Parathyroid adenoma (tissue), 2 donors: Measurements from ENCODE around the gene ARHGEF19.

Source experiments
- H2AFZ ChIP-seq: fragments of 300-600 bp; sonication (generic); one replicate; pipeline ENCODE4 v1.7.0; 2017; ENCODE audit warnings: antibody characterized with exemption, mild to moderate bottlenecking
- H3K27ac ChIP-seq: fragments of 300-600 bp; sonication (generic); one replicate; pipeline ENCODE4 v1.7.0; 2017
- H3K27me3 ChIP-seq: fragments of 300-600 bp; sonication (generic); one replicate; pipeline ENCODE4 v1.7.0; 2017; ENCODE audit warnings: low read length; ENCODE audit not compliant: control insufficient read depth, insufficient read depth
- H3K36me3 ChIP-seq: fragments of 300-600 bp; sonication (generic); one replicate; pipeline ENCODE4 v1.7.0; 2017; ENCODE audit warnings: low read length; ENCODE audit not compliant: control insufficient read depth, insufficient read depth
- H3K4me1 ChIP-seq: fragments of 300-600 bp; sonication (generic); one replicate; pipeline ENCODE4 v1.7.0; 2017; ENCODE audit warnings: control low read depth
- H3K4me2 ChIP-seq: fragments of 300-600 bp; sonication (generic); one replicate; pipeline ENCODE4 v1.7.0; 2017; ENCODE audit warnings: low read length
- H3K4me3 ChIP-seq: fragments of 300-600 bp; sonication (generic); one replicate; pipeline ENCODE4 v1.7.0; 2017; ENCODE audit warnings: low read depth, low read length
- H3K79me2 ChIP-seq: fragments of 300-600 bp; sonication (generic); one replicate; pipeline ENCODE4 v1.7.0; 2017; ENCODE audit warnings: control low read depth
- H3K9ac ChIP-seq: fragments of 300-600 bp; sonication (generic); one replicate; pipeline ENCODE4 v1.7.0; 2017; ENCODE audit warnings: mild to moderate bottlenecking
- H3K9me3 ChIP-seq: fragments of 300-600 bp; sonication (generic); one replicate; pipeline ENCODE4 v1.7.0; 2017; ENCODE audit warnings: low read length; ENCODE audit not compliant: control insufficient read depth
- TF ChIP-seq, protein P1 (sequence below): fragments of 300-600 bp; sonication (generic); IDR thresholded peaks from one replicate; pipeline ENCODE4 v1.7.0; 2017; ENCODE audit warnings: antibody characterized with exemption, mild to moderate bottlenecking
- donor health status: primary hyperparathyroidism.

Gene ARHGEF19

DNA sequence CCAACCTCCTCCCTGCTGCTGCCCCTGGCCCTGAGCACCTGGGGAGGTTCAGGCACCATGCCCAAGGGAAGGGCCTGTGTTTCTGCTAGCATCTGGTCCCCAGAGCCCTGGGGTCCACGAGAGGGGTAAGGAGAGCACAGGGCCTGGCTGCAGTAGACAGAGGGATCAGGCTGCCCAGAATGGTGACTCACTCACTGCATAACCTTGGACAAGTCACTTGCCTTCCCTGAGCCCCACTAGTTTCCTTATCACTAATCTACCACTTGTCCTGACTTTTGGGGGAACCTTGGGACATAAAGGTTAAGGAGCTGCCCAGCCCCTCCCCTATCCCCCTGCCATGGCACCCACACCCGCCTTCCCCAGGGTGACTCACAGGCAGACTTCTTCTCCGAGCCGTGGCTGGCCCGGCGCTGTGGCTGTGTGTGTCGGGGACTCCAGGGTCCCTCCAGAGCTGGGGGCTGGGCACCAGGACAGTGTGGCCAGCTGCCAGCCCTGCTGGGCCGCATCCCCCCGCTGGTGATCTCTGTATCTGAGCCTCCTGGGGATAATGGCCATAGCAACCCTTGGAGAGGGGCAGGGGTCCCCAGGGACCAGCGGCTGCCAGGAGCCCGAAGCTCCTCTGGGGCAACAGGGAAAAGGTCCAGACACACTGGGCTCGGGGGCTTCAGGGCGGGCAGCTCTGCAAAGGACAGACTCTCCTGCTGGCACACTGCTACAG, 4.0 kb downstream of the ARHGEF19 start:
- TF ChIP-seq, protein P1, sequence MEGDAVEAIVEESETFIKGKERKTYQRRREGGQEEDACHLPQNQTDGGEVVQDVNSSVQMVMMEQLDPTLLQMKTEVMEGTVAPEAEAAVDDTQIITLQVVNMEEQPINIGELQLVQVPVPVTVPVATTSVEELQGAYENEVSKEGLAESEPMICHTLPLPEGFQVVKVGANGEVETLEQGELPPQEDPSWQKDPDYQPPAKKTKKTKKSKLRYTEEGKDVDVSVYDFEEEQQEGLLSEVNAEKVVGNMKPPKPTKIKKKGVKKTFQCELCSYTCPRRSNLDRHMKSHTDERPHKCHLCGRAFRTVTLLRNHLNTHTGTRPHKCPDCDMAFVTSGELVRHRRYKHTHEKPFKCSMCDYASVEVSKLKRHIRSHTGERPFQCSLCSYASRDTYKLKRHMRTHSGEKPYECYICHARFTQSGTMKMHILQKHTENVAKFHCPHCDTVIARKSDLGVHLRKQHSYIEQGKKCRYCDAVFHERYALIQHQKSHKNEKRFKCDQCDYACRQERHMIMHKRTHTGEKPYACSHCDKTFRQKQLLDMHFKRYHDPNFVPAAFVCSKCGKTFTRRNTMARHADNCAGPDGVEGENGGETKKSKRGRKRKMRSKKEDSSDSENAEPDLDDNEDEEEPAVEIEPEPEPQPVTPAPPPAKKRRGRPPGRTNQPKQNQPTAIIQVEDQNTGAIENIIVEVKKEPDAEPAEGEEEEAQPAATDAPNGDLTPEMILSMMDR: no peak
- H3K4me1 ChIP-seq: peaks cover 3% of the 10 kb centered on the region
- no peak overlapping the region for H2AFZ ChIP-seq
- H3K9me3 ChIP-seq: no peaks in the 10 kb centered on the region
- no peaks in the 10 kb centered on the region for H3K27me3 ChIP-seq
- no peaks in the 10 kb centered on the region for H3K36me3 ChIP-seq
- no peak overlapping the region for H3K9ac ChIP-seq
- H3K4me3 ChIP-seq: no peak overlapping the region
- H3K79me2 ChIP-seq: no peaks in the 10 kb centered on the region
- no peak overlapping the region for H3K27ac ChIP-seq
- no peak overlapping the region for H3K4me2 ChIP-seq

DNA sequence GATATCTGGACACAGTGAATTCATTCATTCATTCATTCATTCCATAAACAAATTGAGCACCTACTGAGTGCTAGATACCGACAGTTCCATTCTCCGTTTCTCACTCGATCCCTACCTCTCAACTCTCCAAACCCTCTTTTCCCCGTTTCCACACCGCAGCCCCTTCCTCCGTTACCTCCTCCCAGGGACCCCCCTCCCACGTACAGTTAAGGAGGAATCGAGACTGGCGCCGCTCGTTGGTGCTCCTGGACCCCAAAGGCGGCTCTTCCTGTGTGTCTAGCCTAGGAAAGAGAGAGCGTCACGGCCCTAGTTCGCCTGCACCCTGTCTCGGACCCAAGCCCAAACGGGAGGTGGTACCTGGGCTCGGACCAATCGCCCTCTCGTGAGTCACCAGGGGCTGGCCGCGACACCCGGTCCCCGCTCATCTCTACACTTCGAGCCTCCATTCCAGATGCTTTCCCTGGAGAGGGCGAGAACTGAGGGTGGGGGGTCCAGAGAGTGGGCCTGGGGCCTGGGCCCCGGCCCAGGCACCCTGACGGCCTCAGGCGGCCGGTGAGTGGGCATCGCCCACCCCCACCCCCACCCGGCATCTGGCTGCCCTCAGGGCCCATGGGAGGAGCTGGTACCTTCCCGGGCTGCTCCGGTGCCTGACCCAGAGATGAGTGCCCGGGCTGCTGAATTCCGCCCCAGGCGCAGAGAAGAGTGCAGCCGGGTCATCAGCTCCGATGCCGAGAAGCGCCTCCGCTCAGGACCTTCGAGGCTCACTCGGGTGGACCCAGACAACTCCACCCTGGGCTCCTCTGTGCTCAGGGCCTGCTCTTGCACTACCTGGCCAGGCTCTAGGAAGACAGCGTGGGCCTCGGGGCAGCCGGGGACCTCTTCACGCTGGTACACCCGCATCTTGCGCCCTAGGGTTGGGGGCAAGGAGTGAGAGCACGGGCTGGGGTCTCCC, 4.9 kb downstream of the ARHGEF19 start:
- Histone ChIP-seq H3K4me3 (peak overlapping the region; percentile 62), H3K27me3 (no peaks in the 10 kb centered on the region), H3K27ac (peak overlapping the region; percentile 72), H3K4me2 (peak overlapping the region; percentile 87), H3K36me3 (no peaks in the 10 kb centered on the region), H3K9me3 (no peaks in the 10 kb centered on the region), H2AFZ (peak overlapping the region; percentile 81), H3K9ac (no peak overlapping the region), H3K79me2 (no peaks in the 10 kb centered on the region), H3K4me1 (no peaks in the 10 kb centered on the region)
- TF ChIP-seq, protein P1: no peak

DNA sequence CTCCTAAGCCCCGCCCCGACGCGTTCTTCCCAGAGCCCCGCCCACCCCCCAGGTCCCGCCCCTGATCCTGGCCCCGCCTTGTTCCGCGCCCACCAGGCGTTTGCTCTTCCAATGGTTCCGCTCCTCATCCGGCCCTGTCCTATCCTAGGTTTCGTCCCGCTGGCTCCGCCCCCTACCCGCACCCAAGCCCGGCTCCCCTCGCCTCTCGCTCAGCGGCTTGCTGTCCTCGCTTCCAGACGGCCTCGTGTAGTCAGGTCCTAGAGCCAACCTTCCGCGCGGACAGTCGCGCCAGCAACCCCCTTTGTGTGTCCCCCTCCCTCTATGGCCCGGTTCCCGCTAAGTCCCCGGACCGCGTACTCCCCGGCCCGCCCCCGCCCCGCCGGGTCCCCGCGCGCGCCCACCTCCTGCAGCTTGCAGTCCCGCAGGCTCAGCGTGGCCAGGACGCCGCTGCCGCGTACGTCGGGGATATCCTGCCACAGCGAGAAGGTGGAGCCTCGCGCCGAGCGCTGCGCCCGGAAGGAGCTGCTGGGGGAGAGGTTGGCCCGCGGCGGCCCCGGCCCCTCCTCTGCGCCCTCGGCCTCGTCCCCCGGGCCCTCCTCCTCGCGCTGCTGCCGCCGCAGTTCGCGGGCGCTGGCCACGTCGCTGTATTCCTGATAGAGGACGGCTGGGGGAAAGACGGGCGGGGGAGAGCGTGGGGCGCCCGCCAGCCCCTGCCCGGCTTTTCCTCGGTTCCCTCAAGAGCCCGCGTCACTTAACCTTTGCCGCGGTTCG, 5.7 kb downstream of the ARHGEF19 start:
- no peaks in the 10 kb centered on the region for H3K79me2 ChIP-seq
- H2AFZ ChIP-seq: peak overlapping the region; percentile 81
- H3K27ac ChIP-seq: peak overlapping the region; percentile 72
- H3K9me3 ChIP-seq: no peaks in the 10 kb centered on the region
- no peaks in the 10 kb centered on the region for H3K36me3 ChIP-seq
- H3K4me1 ChIP-seq: no peaks in the 10 kb centered on the region
- peak overlapping the region; percentile 87 for H3K4me2 ChIP-seq
- peak overlapping the region; percentile 62 for H3K4me3 ChIP-seq
- no peak overlapping the region for H3K9ac ChIP-seq
- no peaks in the 10 kb centered on the region for H3K27me3 ChIP-seq
- TF ChIP-seq, protein P1: no peak

DNA sequence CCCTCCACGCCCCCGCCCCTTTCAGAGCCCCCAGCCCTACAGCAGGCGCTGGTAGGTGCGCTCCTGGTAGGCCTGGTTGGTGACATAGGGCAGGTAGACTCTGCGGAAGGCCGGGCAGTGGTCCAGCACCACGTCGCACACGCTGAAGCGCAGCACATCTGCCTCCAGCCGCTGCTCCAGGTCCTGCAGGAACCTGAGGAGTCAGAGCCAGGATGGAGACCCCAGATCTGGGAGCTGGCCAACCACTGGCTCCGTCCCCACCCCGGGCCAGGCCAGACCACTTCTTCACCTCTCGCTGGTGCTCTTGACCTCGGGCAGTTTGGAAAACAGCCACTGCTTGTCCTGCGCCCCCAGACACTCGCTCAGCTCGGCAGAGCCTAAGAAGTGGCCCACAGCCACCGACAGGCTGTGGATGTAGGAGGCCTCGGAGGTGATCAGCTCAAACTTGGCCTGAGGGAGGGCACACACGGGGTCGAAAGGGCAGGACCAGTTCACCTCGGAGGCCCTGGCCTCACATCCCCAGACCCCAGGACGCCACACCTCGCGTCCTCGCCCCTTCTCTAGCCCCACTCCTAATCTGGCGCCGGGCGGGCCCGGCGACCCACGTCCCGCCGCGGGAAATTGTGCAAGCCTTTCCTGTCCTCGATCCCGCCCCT, 6.4 kb downstream of the ARHGEF19 start:
- no peaks in the 10 kb centered on the region for H3K4me1 ChIP-seq
- peak overlapping the region; percentile 84 for H3K4me2 ChIP-seq
- H3K9me3 ChIP-seq: no peaks in the 10 kb centered on the region
- H3K27ac ChIP-seq: peak overlapping the region; percentile 44
- TF ChIP-seq, protein P1: no peak
- H3K9ac ChIP-seq: no peak overlapping the region
- no peaks in the 10 kb centered on the region for H3K27me3 ChIP-seq
- H2AFZ ChIP-seq: no peak overlapping the region
- H3K36me3 ChIP-seq: no peaks in the 10 kb centered on the region
- H3K4me3 ChIP-seq: peak overlapping the region; percentile 39
- no peaks in the 10 kb centered on the region for H3K79me2 ChIP-seq
